Measurements from ENCODE around the gene LYPD1. TPM values are rescaled to one million over a fixed set of nuclear protein-coding genes. Genes with fewer than 3 reads are reported as not detected.

Gene LYPD1
- total and polyA plus RNA-seq, 4 donors = 0.17 to 0.65 (median 0.46) TPM

DNA sequence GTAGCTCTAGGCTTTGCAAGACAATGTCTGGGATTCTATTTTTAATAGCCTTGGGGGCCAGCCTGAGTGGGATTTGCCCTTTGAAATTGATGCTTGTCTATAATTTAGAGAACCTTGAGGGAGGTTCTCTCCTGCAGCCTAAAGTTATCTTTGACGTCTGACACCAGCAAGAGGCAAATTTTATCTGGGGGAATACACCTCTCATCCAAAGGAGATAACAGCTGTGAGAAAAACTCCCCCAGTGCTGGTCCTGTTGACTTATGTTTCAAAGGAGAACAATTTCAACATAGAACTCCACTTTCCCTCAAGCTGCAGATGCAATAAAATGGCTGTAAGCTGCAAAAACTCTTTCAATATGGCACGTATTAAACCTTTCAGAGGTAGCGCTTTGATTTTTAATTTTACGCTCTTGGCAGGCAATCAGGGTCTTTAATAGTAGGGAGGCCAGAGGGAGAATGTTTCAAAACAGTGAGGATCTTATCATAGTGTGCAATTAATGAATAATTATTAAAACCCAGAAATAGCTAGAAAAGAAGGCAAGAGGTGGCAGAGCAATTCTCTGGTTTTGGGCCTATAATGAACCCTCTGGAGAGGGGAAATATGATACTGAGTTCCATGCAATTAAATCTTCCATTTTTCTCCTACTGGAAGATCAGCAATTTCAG lies 62.4 kb downstream of the LYPD1 start:
- no peak overlapping the region for H3K4me3 ChIP-seq (ENCODE audit: low read depth in 1 of 3, low read length in 3 of 3)
- H3K27me3 ChIP-seq (ENCODE audit: control insufficient read depth in 4 of 4, insufficient read depth in 4 of 4, low read length in 3 of 4) = no peaks in the 10 kb centered on the region
- H3K9ac ChIP-seq (ENCODE audit: low read depth in 1 of 2, low read length in 2 of 2) = no peak overlapping the region
- TF ChIP-seq GABPA (IDR thresholded peaks at IDR 0.05 in 1 of 2, conservative IDR thresholded peaks at IDR 0.05 in 1 of 2) = no peak
- no peak for TF ChIP-seq CTCF (IDR thresholded peaks at IDR 0.05; ENCODE audit: low read depth, low read length, missing input control)
- TF ChIP-seq RAD21 (IDR thresholded peaks at IDR 0.05) = no peak
- TF ChIP-seq YY1 (IDR thresholded peaks at IDR 0.05) = no peak
- no peak for TF ChIP-seq MAX (IDR thresholded peaks at IDR 0.05)
- TF ChIP-seq, protein P1, sequence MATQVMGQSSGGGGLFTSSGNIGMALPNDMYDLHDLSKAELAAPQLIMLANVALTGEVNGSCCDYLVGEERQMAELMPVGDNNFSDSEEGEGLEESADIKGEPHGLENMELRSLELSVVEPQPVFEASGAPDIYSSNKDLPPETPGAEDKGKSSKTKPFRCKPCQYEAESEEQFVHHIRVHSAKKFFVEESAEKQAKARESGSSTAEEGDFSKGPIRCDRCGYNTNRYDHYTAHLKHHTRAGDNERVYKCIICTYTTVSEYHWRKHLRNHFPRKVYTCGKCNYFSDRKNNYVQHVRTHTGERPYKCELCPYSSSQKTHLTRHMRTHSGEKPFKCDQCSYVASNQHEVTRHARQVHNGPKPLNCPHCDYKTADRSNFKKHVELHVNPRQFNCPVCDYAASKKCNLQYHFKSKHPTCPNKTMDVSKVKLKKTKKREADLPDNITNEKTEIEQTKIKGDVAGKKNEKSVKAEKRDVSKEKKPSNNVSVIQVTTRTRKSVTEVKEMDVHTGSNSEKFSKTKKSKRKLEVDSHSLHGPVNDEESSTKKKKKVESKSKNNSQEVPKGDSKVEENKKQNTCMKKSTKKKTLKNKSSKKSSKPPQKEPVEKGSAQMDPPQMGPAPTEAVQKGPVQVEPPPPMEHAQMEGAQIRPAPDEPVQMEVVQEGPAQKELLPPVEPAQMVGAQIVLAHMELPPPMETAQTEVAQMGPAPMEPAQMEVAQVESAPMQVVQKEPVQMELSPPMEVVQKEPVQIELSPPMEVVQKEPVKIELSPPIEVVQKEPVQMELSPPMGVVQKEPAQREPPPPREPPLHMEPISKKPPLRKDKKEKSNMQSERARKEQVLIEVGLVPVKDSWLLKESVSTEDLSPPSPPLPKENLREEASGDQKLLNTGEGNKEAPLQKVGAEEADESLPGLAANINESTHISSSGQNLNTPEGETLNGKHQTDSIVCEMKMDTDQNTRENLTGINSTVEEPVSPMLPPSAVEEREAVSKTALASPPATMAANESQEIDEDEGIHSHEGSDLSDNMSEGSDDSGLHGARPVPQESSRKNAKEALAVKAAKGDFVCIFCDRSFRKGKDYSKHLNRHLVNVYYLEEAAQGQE (IDR thresholded peaks at IDR 0.05) = no peak
- no peak for TF ChIP-seq FOXA1 (IDR thresholded peaks at IDR 0.05)
- TF ChIP-seq, protein P2, sequence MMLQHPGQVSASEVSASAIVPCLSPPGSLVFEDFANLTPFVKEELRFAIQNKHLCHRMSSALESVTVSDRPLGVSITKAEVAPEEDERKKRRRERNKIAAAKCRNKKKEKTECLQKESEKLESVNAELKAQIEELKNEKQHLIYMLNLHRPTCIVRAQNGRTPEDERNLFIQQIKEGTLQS (IDR thresholded peaks at IDR 0.05) = no peak
- TF ChIP-seq RXRA (IDR thresholded peaks at IDR 0.05) = no peak
- no peak for TF ChIP-seq JUND (IDR thresholded peaks at IDR 0.05)
- H3K36me3 ChIP-seq (ENCODE audit: control insufficient read depth in 4 of 4, insufficient read depth in 3 of 4, low read depth in 1 of 4, low read length in 3 of 4) = no peaks in the 10 kb centered on the region
- no peak overlapping the region for H3K27ac ChIP-seq (ENCODE audit: low read depth in 1 of 2, low read length in 2 of 2)
- no peak for DNase-seq (ENCODE audit: low spot score)
- H3K4me1 ChIP-seq (ENCODE audit: control insufficient read depth in 4 of 4, insufficient read depth in 4 of 4, low read length in 3 of 4) = no peaks in the 10 kb centered on the region
- no peaks in the 10 kb centered on the region for H3K9me3 ChIP-seq (ENCODE audit: control insufficient read depth in 4 of 4, low read length in 3 of 4)
- 91% methylated on average over 4 of the region's 4 CpGs for WGBS

- Histone ChIP-seq H3K4me3 (ENCODE audit: low read depth in 1 of 3, low read length in 3 of 3) (no peak overlapping the region), H3K9me3 (ENCODE audit: control insufficient read depth in 4 of 4, low read length in 3 of 4) (no peaks in the 10 kb centered on the region)
- WGBS = 96% methylated on average over 8 of the region's 8 CpGs
These were observed 63.4 kb downstream of the LYPD1 start for GRCh38 chr2:132606649-132607048.

More at GRCh38 chr2:132606649-132607048, 63.4 kb downstream of the LYPD1 start:
- no peaks in the 10 kb centered on the region for H3K36me3 ChIP-seq (ENCODE audit: control insufficient read depth in 4 of 4, insufficient read depth in 3 of 4, low read depth in 1 of 4, low read length in 3 of 4)
- no peak overlapping the region for H3K27ac ChIP-seq (ENCODE audit: low read depth in 1 of 2, low read length in 2 of 2)
- DNase-seq (ENCODE audit: low spot score) = no peak
- no peaks in the 10 kb centered on the region for H3K27me3 ChIP-seq (ENCODE audit: control insufficient read depth in 4 of 4, insufficient read depth in 4 of 4, low read length in 3 of 4)
- no peak overlapping the region for H3K9ac ChIP-seq (ENCODE audit: low read depth in 1 of 2, low read length in 2 of 2)
- TF ChIP-seq, protein P2 (IDR thresholded peaks at IDR 0.05) = no peak
- TF ChIP-seq CTCF (IDR thresholded peaks at IDR 0.05; ENCODE audit: low read depth, low read length, missing input control) (no peak), SP1 (IDR thresholded peaks at IDR 0.05) (no peak), HNF4G (IDR thresholded peaks at IDR 0.05) (no peak)
- H3K4me1 ChIP-seq (ENCODE audit: control insufficient read depth in 4 of 4, insufficient read depth in 4 of 4, low read length in 3 of 4) = no peaks in the 10 kb centered on the region

Measured in liver (tissue), 9 donors.